GM21717 (cell line): ENCODE results near the gene ZNF747.

Source experiments
- ATAC-seq: cut with Tn5 transposase; IDR thresholded peaks from one replicate; pipeline ENCODE4 v1.9.1; 2021; ENCODE audit warnings: mild to moderate bottlenecking, moderate library complexity; ENCODE audit not compliant: unreplicated experiment

Gene ZNF747

GRCh38 chr16:30519120-30520049 is 15.3 kb downstream of the ZNF747 start:
- no peak for ATAC-seq

GRCh38 chr16:30518552-30518951 is 16.1 kb downstream of the ZNF747 start:
- ATAC-seq = no peak

- no peak for ATAC-seq
Observed at GRCh38 chr16:30515275-30515674, 19.4 kb downstream of the ZNF747 start.

GRCh38 chr16:30511509-30511908 is 23.1 kb downstream of the ZNF747 start:
- no peak for ATAC-seq

GRCh38 chr16:30510376-30510938 is 24.2 kb downstream of the ZNF747 start:
- no peak for ATAC-seq

GRCh38 chr16:30509081-30509765 is 25.4 kb downstream of the ZNF747 start:
- no peak for ATAC-seq

- ATAC-seq = no peak
Observed at GRCh38 chr16:30503403-30504296, 31.0 kb downstream of the ZNF747 start.

GRCh38 chr16:30499284-30499683 is 35.4 kb downstream of the ZNF747 start:
- ATAC-seq = no peak

GRCh38 chr16:30494709-30495108 is 39.9 kb downstream of the ZNF747 start:
- ATAC-seq = no peak

GRCh38 chr16:30493941-30494488 is 40.6 kb downstream of the ZNF747 start:
- no peak for ATAC-seq

- no peak for ATAC-seq
Observed at GRCh38 chr16:30491744-30492308, 42.8 kb downstream of the ZNF747 start.

- ATAC-seq = no peak
Observed at GRCh38 chr16:30491229-30491628, 43.4 kb downstream of the ZNF747 start.

- ATAC-seq = no peak
Observed at GRCh38 chr16:30490210-30490609, 44.4 kb downstream of the ZNF747 start.

GRCh38 chr16:30488764-30489605 is 45.7 kb downstream of the ZNF747 start:
- no peak for ATAC-seq

GRCh38 chr16:30485818-30486436 is 48.7 kb downstream of the ZNF747 start:
- ATAC-seq = no peak

GRCh38 chr16:30484887-30485286 is 49.8 kb downstream of the ZNF747 start:
- no peak for ATAC-seq

GRCh38 chr16:30482366-30482765 is 52.3 kb downstream of the ZNF747 start:
- no peak for ATAC-seq

- ATAC-seq = no peak
Observed at GRCh38 chr16:30481381-30481780, 53.3 kb downstream of the ZNF747 start.
